Right atrium auricular region (tissue), 2 donors: ENCODE results near the gene CEP57. TPM values are rescaled to one million over a fixed set of nuclear protein-coding genes. Genes with fewer than 3 reads are reported as not detected.
"Not testable (repeated sequence)": the region's sequence is repeated elsewhere in the genome, so short reads cannot be mapped to it uniquely, and the experiment has no call there.

ENCODE experiments used
- DNase-seq: peaks from one replicate; pipeline ENCODE4 v3.0.0-alpha.2; 2019; ENCODE audit warnings: low spot score
- H3K27ac ChIP-seq, 2 donors: fragments of 200-600 bp; sonication (generic); 1 replicate in 1 of 2; 2 replicates in 1 of 2; pipeline ENCODE4 v1.5.1; 2016 to 2019
- H3K27me3 ChIP-seq, 2 donors: fragments of 200-600 bp; sonication (generic); one replicate each; pipeline versions ENCODE4 v1.5.1 to v1.6.0; 2017 to 2019
- H3K36me3 ChIP-seq: fragments of 200-600 bp; sonication (generic); one replicate; pipeline ENCODE4 v1.5.1; 2016
- H3K4me1 ChIP-seq, 2 donors: fragments of 200-600 bp; sonication (generic); one replicate each; pipeline versions ENCODE4 v1.5.1 to v1.6.0; 2017 to 2019
- H3K4me3 ChIP-seq, 2 donors: fragments of 200-600 bp; sonication (generic); 1 replicate in 1 of 2; 2 replicates in 1 of 2; pipeline ENCODE4 v1.5.1; 2017 to 2019; ENCODE audit warnings: mild to moderate bottlenecking in 1 of 2, moderate library complexity in 1 of 2
- H3K9me3 ChIP-seq, 2 donors: fragments of 200-600 bp; sonication (generic); one replicate each; pipeline ENCODE4 v1.5.1; 2019
- CTCF ChIP-seq, 2 donors: fragments of 200-600 bp; sonication (generic); IDR thresholded peaks; one replicate each; pipeline ENCODE4 v1.5.1; 2019; ENCODE audit warnings: antibody characterized with exemption in 2 of 2
- total RNA-seq, 2 donors: library from RNA; depleted of rRNA; stranded (reverse); fragments of >200 nt; gene quantifications; one replicate each; pipeline ENCODE4 v1.1.0, GENCODE V29; 2016

CEP57 gene
- total RNA-seq, 2 donors from 2014 or later: 16.1 to 20.0 TPM

DNA sequence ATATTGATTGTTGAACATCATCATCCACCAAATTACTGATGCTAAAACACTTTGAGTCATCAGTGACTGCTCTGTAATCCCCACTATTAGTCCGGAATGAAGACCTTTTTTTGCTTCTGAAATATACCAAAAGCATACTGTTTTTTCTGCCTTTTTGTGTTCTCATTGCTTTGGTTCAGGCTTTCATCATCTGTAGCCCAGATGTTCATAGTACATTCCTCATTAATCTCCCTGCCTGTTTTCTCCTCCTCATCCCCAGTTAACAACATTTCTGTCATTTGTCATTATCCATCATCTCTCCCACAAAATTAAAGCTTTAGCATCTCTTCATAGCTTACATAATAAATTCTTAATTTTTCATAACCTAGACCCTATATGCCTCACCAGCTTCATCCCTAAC is 9.2 kb downstream of the CEP57 start:
- no peaks in the 10 kb centered on the region for H3K4me1 ChIP-seq
- no peak for TF ChIP-seq CTCF (IDR thresholded peaks at IDR 0.05)
- no peak overlapping the region for H3K27ac ChIP-seq
- no peak for DNase-seq
- H3K36me3 ChIP-seq: peaks cover 5% of the 10 kb centered on the region
- H3K4me3 ChIP-seq: no peak overlapping the region
- H3K9me3 ChIP-seq: no peaks in the 10 kb centered on the region
- no peaks in the 10 kb centered on the region for H3K27me3 ChIP-seq

DNA sequence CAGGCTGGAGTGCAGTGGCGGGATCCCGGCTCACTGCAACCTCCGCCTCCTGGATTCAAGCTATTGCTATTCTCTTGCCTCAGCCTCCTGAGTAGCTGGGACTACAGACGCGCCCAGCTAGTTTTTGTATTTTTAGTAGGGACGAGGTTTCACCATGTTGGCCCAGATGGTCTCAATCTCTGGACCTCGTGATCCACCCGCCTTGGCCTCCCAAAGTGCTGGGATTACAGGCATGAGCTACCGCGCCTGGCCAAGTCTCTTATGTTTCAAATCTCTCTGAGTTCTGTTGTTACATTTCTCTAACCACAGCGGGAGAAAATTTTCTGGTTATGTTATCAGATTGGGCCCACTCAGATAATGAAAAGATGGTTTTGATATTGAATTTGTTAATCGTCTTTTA is 10.1 kb downstream of the CEP57 start:
- no peak overlapping the region for H3K4me3 ChIP-seq
- no peak for TF ChIP-seq CTCF (IDR thresholded peaks at IDR 0.05)
- no peak for DNase-seq
- peaks cover 5% of the 10 kb centered on the region for H3K36me3 ChIP-seq
- no peaks in the 10 kb centered on the region for H3K27me3 ChIP-seq
- no peaks in the 10 kb centered on the region for H3K9me3 ChIP-seq
- no peak overlapping the region for H3K27ac ChIP-seq
- H3K4me1 ChIP-seq: no peaks in the 10 kb centered on the region

DNA sequence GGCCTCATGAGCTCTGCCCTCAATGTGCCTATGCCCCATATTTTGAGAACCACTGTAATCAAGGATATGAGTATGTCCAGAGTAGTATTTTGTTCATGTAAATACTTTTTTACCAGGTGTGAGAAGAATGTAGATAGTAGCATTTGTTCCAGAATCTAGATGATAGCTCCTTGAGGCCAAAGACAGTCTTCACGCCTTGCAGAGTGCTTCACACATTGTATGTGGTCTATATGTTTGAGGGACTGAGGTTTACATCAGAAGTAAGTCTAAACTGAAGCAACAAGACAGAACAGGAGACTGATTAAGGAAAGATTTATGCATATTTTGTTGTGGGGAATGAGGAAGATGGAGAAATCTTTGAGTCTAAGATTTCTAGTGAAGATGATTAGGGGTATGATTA is 12.5 kb downstream of the CEP57 start:
- peaks cover 5% of the 10 kb centered on the region for H3K36me3 ChIP-seq
- DNase-seq: no peak

DNA sequence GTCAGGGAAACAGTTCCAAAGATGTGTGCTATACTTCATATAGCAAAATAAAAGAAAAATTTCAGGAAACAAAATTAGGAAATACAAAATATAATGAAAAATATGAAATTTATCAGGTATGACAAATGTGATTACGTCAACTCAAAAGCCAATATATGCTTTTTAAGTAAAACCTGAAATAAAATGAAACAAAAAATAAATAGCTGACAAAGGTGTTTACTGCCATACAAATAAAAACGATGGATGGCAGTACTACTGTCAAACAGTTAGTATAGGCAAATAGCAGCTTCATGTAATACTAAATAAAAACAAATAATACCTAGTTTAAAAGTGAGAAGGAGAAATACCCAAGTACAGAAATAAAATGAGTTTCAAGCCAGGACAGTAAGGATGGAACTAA is 13.7 kb downstream of the CEP57 start:
- H3K4me3 ChIP-seq: no peak overlapping the region
- no peaks in the 10 kb centered on the region for H3K27me3 ChIP-seq
- no peak for TF ChIP-seq CTCF (IDR thresholded peaks at IDR 0.05)
- H3K4me1 ChIP-seq: peaks cover 0 to 3% of the 10 kb centered on the region in 2 donors
- no peak overlapping the region for H3K27ac ChIP-seq
- no peak for DNase-seq
- peaks cover 5% of the 10 kb centered on the region for H3K36me3 ChIP-seq
- no peaks in the 10 kb centered on the region for H3K9me3 ChIP-seq

More for the DNA sequence above, 12.5 kb downstream of the CEP57 start:
- no peak overlapping the region for H3K4me3 ChIP-seq
- H3K27me3 ChIP-seq: no peaks in the 10 kb centered on the region
- H3K27ac ChIP-seq: no peak overlapping the region
- no peaks in the 10 kb centered on the region for H3K9me3 ChIP-seq
- TF ChIP-seq CTCF (IDR thresholded peaks at IDR 0.05): no peak
- H3K4me1 ChIP-seq: peaks cover 0 to 3% of the 10 kb centered on the region in 2 donors

DNA sequence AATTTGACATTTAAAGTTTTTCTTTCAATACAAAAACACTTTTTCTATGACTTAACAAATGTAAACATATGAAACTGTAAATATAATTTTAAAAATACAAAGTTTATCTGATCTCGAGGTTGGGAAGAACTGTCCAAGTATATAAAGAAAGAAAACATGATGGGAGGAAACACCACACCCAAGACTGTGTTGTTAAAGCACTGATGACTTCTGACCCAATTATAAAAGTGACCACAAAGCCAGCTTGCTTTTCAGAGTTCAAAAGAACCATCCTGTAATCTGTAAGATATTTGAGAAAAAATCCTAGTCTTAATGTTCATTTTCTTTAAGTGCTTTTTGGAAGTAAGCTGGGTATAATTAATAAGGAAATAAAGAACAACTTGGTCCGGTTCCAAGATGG is 15.6 kb downstream of the CEP57 start:
- no peak for TF ChIP-seq CTCF (IDR thresholded peaks at IDR 0.05)
- no peak for DNase-seq
- H3K4me3 ChIP-seq: no peak overlapping the region
- H3K4me1 ChIP-seq: peaks cover 0 to 3% of the 10 kb centered on the region in 2 donors
- no peak overlapping the region for H3K27ac ChIP-seq
- H3K36me3 ChIP-seq: no peaks in the 10 kb centered on the region
- H3K27me3 ChIP-seq: no peaks in the 10 kb centered on the region
- no peaks in the 10 kb centered on the region for H3K9me3 ChIP-seq

GRCh38 chr11:95806464-95806863 is 16.2 kb downstream of the CEP57 start:
- not testable (repeated sequence) for H3K4me3 ChIP-seq, H3K27ac ChIP-seq, H3K9me3 ChIP-seq, H3K4me1 ChIP-seq, H3K36me3 ChIP-seq, H3K27me3 ChIP-seq, DNase-seq

DNA sequence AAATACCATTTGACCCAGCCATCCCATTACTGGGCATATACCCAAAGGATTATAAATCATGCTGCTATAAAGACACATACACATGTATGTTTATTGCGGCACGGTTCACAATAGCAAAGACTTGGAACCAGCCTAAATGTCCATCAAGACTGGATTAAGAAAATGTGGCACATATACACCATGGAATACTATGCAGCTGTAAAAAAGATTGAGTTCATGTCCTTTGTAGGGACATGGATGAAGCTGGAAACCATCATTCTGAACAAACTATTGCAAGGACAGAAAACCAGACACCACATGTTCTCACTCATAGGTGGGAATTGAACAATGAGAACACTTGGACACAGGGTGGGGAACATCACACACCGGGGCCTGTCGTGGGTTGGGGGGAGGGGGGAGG is 20.8 kb downstream of the CEP57 start:
- not testable (repeated sequence) for H3K4me1 ChIP-seq, H3K27me3 ChIP-seq, H3K4me3 ChIP-seq, H3K27ac ChIP-seq, H3K36me3 ChIP-seq, DNase-seq, H3K9me3 ChIP-seq
